ENCODE results near the gene STMN1. TPM values are rescaled to one million over a fixed set of nuclear protein-coding genes. Genes with fewer than 3 reads are reported as not detected.
A peak's percentile ranks its signal among the peaks of the same experiment; 100 is the strongest.

The STMN1 gene
- total and polyA plus RNA-seq, 9 of the 15 experiments (the other 6 are each of a cell fraction or from before 2014, with no cell fraction given), result 269 to 2,153 (median 595) TPM

DNA sequence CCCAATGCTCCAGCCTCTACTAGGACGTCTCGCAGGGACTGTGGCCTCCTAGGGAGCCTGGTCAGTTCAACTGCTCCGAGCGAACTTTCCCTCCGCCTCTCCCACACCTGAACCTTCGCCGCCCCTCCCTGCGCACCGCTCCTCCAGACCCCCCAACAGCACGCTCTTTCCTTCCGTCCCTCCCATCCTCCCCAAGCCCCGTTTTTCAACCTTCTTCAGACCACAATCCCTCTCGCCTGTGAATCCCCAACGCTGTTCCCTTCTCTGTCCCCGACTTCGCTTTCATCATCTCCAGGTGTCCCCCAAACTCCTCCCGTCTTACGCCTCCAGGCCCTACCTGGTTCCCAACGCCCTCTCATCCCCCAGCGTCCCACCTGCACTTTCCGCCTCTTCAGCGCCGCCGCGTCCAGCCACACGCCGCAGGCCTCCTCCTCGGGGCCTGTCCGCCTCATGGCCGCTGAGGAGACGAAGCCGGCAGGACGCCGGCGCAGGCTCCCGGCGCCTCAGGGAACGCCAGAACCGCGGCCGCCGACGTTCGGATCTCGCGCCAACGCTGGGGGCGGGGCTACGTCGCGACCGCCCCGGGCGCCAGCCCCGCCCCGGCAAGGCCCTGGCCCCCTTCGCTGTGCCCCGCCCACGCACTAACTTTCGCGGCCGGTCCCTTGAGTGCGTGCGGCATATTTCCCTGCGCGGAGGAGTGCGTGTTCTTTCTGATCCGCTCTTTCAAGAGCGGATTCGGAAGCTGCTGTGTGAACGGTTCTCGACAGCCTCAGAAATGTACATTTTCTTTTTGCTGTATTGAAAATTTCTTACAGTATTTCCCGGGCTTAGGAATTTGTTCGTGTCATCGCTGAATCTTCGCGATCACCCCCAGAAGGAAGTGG, 47.1 kb downstream of the STMN1 start, which contains the start of gene AUNIP:
Gene AUNIP, minus strand, starts transcription at position 552 of the 884 bp plus-strand sequence. Its CDS starts 100 bp downstream, at position 452.
- CTCF ChIA-PET (ENCODE audit: low intra/inter-chr PET ratio), result no interaction called here
- peak; percentile 88 for ATAC-seq
- no TSS peak for BruUV-seq (replicated peaks)
- peak; percentile 65 for FAIRE-seq
- no peaks in the 10 kb centered on the region for H3K27me3 ChIP-seq (ENCODE audit: control insufficient read depth in 2 of 2, insufficient read depth in 2 of 2, low read length in 2 of 2)
- H3K27ac ChIP-seq (ENCODE audit: extremely low read depth, low read depth, low read length), result peak within 1 kb of the TSS; percentile 92
- peak; percentile 97 to 100 (median 98) for DNase-seq (ENCODE audit: extremely low read depth in 1 of 4, low spot score in 3 of 4)
- H3K36me3 ChIP-seq (ENCODE audit: control insufficient read depth, insufficient read depth, low read length), result peaks cover 24% of the 10 kb centered on the region; the same call in 2 of the 3 replicates
- H3K4me3 ChIP-seq, result peak within 1 kb of the TSS; percentile 87
- H2AFZ ChIP-seq (ENCODE audit: low read depth, low read length), result peak within 1 kb of the TSS; percentile 96
- intact Hi-C loops (cut with micrococcal nuclease), result loop anchor here (1.0 kb wide), 1 partner anchor 139 kb away; the partner anchor contains the start of gene PAFAH2
- no peaks in the 10 kb centered on the region for H3K9me1 ChIP-seq (ENCODE audit: control insufficient read depth, insufficient read depth, low read length)
- POLR2A ChIA-PET, result interaction anchor here (0.6 to 5.9 kb wide), 9 partner anchors 9 to 283 kb away, joined by 3 to 49 read pairs (median 4); no protein-coding TSS in a partner anchor
- peaks cover 6% of the 10 kb centered on the region for H4K20me1 ChIP-seq (replicated peaks; ENCODE audit: control insufficient read depth, insufficient read depth, low read length)
- under 1% methylated on average over 54 of the region's 77 CpGs for WGBS (ENCODE audit: insufficient coverage, low coverage, missing lambda C conversion rate)
- in situ Hi-C loops (cut with MboI), result no loop called here
- H3K4me2 ChIP-seq (ENCODE audit: insufficient read depth, low read length), result peak within 1 kb of the TSS; percentile 93
- no peaks in the 10 kb centered on the region for H3K9me3 ChIP-seq (replicated peaks; ENCODE audit: control insufficient read depth, insufficient read depth, low read depth, low read length)
- peak within 1 kb of the TSS; percentile 95 to 99 for H3K9ac ChIP-seq (ENCODE audit: insufficient read depth in 1 of 2, low read depth in 2 of 2, low read length in 2 of 2)
- H3K79me2 ChIP-seq (ENCODE audit: control insufficient read depth, insufficient read depth, low read length), result peaks cover 67% of the 10 kb centered on the region
- H3K4me1 ChIP-seq (replicated peaks in 1 of 2; ENCODE audit: control insufficient read depth in 2 of 2, insufficient read depth in 2 of 2, low read length in 2 of 2), result peaks cover 49 to 60% of the 10 kb centered on the region in 2 experiments
- TF ChIP-seq ILF3 (IDR thresholded peaks at IDR 0.05; ENCODE audit: borderline replicate concordance) (no peak), HMGN3 (IDR thresholded peaks at IDR 0.05; ENCODE audit: borderline replicate concordance, extremely low read depth, insufficient read length, low read depth, low read length) (peak; percentile 90), ZNF121 (CRISPR knock-in tag; conservative IDR thresholded peaks at IDR 0.05) (no peak), ETS2 (tag; IDR thresholded peaks at IDR 0.05; ENCODE audit: borderline replicate concordance, poor library complexity, severe bottlenecking) (no peak), ILK (tag; IDR thresholded peaks at IDR 0.05; ENCODE audit: borderline replicate concordance, low read depth) (no peak), MEF2A (IDR thresholded peaks at IDR 0.05; ENCODE audit: control insufficient read depth, low read depth, low read length) (no peak), EZH2 (IDR thresholded peaks at IDR 0.05; ENCODE audit: borderline replicate concordance, low read depth, low read length) (no peak), TSC22D4 (tag; IDR thresholded peaks at IDR 0.05) (no peak; the same call in 1 of the 2 replicates), PHB (CRISPR knock-in tag; IDR thresholded peaks at IDR 0.05) (0 out of 2 replicates have a peak, but pooled peaks have one; percentile 32), NCOR1 (IDR thresholded peaks at IDR 0.05) (peak; percentile 51; the same call in 1 of the 2 replicates), RUNX1 (IDR thresholded peaks at IDR 0.05; ENCODE audit: low read depth) (0 out of 2 replicates have a peak, but pooled peaks have one; percentile 23), HMG20B (CRISPR knock-in tag; IDR thresholded peaks at IDR 0.05) (no peak), FOXM1 (IDR thresholded peaks at IDR 0.05; ENCODE audit: low read depth) (peak; percentile 15), FOXM1 (CRISPR knock-in tag; IDR thresholded peaks at IDR 0.05; ENCODE audit: low read depth) (peak; percentile 62; the same call in 1 of the 2 replicates)
- TF ChIP-seq, protein P1, sequence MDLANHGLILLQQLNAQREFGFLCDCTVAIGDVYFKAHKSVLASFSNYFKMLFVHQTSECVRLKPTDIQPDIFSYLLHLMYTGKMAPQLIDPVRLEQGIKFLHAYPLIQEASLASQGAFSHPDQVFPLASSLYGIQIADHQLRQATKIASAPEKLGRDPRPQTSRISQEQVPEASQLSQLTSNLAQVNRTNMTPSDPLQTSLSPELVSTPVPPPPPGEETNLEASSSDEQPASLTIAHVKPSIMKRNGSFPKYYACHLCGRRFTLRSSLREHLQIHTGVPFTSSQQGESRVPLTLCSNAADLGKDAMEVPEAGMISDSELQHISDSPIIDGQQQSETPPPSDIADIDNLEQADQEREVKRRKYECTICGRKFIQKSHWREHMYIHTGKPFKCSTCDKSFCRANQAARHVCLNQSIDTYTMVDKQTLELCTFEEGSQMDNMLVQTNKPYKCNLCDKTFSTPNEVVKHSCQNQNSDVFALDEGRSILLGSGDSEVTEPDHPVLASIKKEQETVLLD (IDR thresholded peaks at IDR 0.05), result peak; percentile 62
- TF ChIP-seq, protein P2, sequence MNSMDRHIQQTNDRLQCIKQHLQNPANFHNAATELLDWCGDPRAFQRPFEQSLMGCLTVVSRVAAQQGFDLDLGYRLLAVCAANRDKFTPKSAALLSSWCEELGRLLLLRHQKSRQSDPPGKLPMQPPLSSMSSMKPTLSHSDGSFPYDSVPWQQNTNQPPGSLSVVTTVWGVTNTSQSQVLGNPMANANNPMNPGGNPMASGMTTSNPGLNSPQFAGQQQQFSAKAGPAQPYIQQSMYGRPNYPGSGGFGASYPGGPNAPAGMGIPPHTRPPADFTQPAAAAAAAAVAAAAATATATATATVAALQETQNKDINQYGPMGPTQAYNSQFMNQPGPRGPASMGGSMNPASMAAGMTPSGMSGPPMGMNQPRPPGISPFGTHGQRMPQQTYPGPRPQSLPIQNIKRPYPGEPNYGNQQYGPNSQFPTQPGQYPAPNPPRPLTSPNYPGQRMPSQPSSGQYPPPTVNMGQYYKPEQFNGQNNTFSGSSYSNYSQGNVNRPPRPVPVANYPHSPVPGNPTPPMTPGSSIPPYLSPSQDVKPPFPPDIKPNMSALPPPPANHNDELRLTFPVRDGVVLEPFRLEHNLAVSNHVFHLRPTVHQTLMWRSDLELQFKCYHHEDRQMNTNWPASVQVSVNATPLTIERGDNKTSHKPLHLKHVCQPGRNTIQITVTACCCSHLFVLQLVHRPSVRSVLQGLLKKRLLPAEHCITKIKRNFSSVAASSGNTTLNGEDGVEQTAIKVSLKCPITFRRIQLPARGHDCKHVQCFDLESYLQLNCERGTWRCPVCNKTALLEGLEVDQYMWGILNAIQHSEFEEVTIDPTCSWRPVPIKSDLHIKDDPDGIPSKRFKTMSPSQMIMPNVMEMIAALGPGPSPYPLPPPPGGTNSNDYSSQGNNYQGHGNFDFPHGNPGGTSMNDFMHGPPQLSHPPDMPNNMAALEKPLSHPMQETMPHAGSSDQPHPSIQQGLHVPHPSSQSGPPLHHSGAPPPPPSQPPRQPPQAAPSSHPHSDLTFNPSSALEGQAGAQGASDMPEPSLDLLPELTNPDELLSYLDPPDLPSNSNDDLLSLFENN (IDR thresholded peaks at IDR 0.05; ENCODE audit: low read depth in 2 of 2, low read length in 2 of 2), result 0 out of 4 replicates have a peak, but pooled peaks of 1 of the 2 experiments have one; percentile 40
